ENCODE results near the gene PKN1.
"Not testable (repeated sequence)": the region's sequence is repeated elsewhere in the genome, so short reads cannot be mapped to it uniquely, and the experiment has no call there.

PKN1 gene

GRCh38 chr19:14442891-14443631, 10.0 kb downstream of the PKN1 start:
- no peak for TF ChIP-seq CTCF (IDR thresholded peaks at IDR 0.05; ENCODE audit: control extremely low read depth, extremely low read depth, low read depth, missing control alignments)
- ChIA-PET CTCF (interaction anchor here (4.6 kb wide), 1 partner anchor 12 kb away, joined by 18 read pairs; the partner anchor contains the start of gene PKN1), POLR2A (no interaction called here)
- DNase-seq (ENCODE audit: extremely low spot score) = no peak

- POLR2A ChIA-PET = no interaction called here
- no peak for TF ChIP-seq CTCF (IDR thresholded peaks at IDR 0.05; ENCODE audit: control extremely low read depth, extremely low read depth, low read depth, missing control alignments)
- CTCF ChIA-PET = interaction anchor here (0.7 to 4.6 kb wide), 2 partner anchors 12 to 23 kb away, joined by 3 to 18 read pairs; partner anchors contain the start of gene PKN1
- DNase-seq (ENCODE audit: extremely low spot score) = no peak
Measured at GRCh38 chr19:14443632-14444216, 10.6 kb downstream of the PKN1 start.

DNA sequence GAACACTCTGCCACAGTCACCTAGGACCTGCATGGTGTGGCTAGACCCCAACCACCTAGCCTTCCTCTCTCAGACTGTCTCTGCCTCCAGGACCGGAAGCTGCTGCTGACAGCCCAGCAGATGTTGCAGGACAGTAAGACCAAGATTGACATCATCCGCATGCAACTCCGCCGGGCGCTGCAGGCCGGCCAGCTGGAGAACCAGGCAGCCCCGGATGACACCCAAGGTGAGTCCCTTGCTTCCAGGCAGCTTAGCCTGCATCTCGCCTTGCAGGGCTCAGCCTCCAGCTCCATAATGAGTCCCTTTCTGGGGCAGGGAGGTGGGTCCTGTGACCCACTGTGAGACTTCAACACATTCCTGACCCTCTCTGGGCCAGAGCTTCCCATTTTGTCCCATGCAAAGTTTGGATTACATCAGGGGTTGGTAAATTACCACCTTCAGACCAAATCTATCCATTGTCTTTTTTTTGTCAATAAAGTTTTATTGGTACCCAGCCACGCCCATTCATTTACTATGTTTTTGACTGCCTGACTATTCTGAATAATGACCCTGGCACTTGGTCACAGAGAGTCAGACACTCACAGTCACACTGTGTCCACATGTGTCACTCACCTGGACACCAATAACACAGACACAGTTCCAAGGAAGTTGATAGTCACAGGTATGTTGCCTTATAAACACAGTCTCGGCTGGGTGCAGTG, 13.4 kb downstream of the PKN1 start:
- TF ChIP-seq CTCF (IDR thresholded peaks at IDR 0.05; ENCODE audit: control extremely low read depth, extremely low read depth, low read depth, missing control alignments) = no peak
- ChIA-PET CTCF (interaction anchor here (1.5 to 2.0 kb wide), 3 partner anchors 15 to 33 kb away, joined by 3 to 9 read pairs (median 8); no protein-coding TSS in a partner anchor), POLR2A (no interaction called here)
- no peak for DNase-seq (ENCODE audit: extremely low spot score)

GRCh38 chr19:14449321-14449720, 16.2 kb downstream of the PKN1 start:
- CTCF ChIA-PET = no interaction called here
- TF ChIP-seq CTCF (IDR thresholded peaks at IDR 0.05; ENCODE audit: control extremely low read depth, extremely low read depth, low read depth, missing control alignments) = no peak
- POLR2A ChIA-PET = no interaction called here
- DNase-seq (ENCODE audit: extremely low spot score) = no peak

GRCh38 chr19:14450168-14450874, 17.2 kb downstream of the PKN1 start:
- ChIA-PET CTCF (interaction anchor here (1.0 to 2.9 kb wide), 3 partner anchors 22 to 102 kb away, joined by 4 to 9 read pairs (median 4); no protein-coding TSS in a partner anchor), POLR2A (interaction anchor here (0.5 kb wide), 1 partner anchor 37 kb away, joined by 3 read pairs; no protein-coding TSS in a partner anchor)
- DNase-seq (ENCODE audit: extremely low spot score) = peak; percentile 73
- TF ChIP-seq CTCF (IDR thresholded peaks at IDR 0.05; ENCODE audit: control extremely low read depth, extremely low read depth, low read depth, missing control alignments) = no peak

- ChIA-PET POLR2A (interaction anchor here (0.5 kb wide), 1 partner anchor 36 kb away, joined by 3 read pairs; no protein-coding TSS in a partner anchor), CTCF (interaction anchor here (1.2 to 2.9 kb wide), 2 partner anchors 21 to 103 kb away, joined by 4 to 9 read pairs; no protein-coding TSS in a partner anchor)
- TF ChIP-seq CTCF (IDR thresholded peaks at IDR 0.05; ENCODE audit: control extremely low read depth, extremely low read depth, low read depth, missing control alignments) = no peak
- no peak for DNase-seq (ENCODE audit: extremely low spot score)
Measured at GRCh38 chr19:14450876-14451275, 17.8 kb downstream of the PKN1 start.

DNA sequence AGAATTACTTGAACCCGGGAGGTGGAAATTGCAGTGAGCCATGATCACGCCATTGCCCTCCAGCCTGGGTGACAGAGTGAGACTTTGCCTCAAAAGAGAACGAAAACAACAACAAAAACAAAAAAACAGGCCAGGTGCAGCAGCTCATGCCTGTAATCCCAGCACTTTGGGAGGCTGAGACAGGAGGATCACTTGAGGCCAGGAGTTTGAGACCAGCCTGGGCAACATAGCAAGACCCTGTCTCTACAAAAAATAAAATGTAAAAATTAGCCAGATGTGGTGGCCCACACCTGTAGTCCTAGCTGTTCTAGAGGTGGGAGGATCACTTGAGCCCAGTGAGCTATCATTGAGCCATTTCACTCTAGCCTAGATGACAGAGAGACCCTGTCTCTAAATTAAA, 19.2 kb downstream of the PKN1 start:
- not testable (repeated sequence) for DNase-seq (ENCODE audit: extremely low spot score)
- CTCF ChIA-PET = interaction anchor here (1.4 to 2.9 kb wide), 2 partner anchors 20 to 28 kb away, joined by 6 to 9 read pairs; no protein-coding TSS in a partner anchor
- POLR2A ChIA-PET = interaction anchor here (0.6 kb wide), 1 partner anchor 14 kb away, joined by 8 read pairs; no protein-coding TSS in a partner anchor
